ENCODE data around the gene PSMD12.
"Not testable (repeated sequence)": the region's sequence is repeated elsewhere in the genome, so short reads cannot be mapped to it uniquely, and the experiment has no call there.

- not testable (repeated sequence) for TF ChIP-seq CTCF (conservative IDR thresholded peaks at IDR 0.05 in 1 of 2, IDR thresholded peaks at IDR 0.05 in 1 of 2; ENCODE audit: low read depth in 1 of 2, low read length in 2 of 2); EZH2 (IDR thresholded peaks at IDR 0.05; ENCODE audit: low read length, missing control alignments)
Observed at GRCh38 chr17:67332162-67332508, 34.2 kb downstream of the PSMD12 start.

Data from fibroblast of lung (primary cell).